Coronary artery (tissue), 2 donors: ENCODE data around the gene SH2B3.
A peak's percentile ranks its signal among the peaks of the same experiment; 100 is the strongest.

Experiments
- DNase-seq: peaks from one replicate; pipeline ENCODE4 v3.0.0-alpha.2; 2017; ENCODE audit warnings: low spot score
- H3K27ac ChIP-seq, 2 donors: fragments of 200-600 bp; sonication (generic); one replicate each; pipeline ENCODE4 v1.5.1; 2016 to 2019
- H3K4me3 ChIP-seq: fragments of 200-600 bp; sonication (generic); 2 replicates; pipeline ENCODE4 v1.5.1; 2016; ENCODE audit warnings: mild to moderate bottlenecking, moderate library complexity
- TF ChIP-seq, protein P1 (sequence below): fragments of 200-600 bp; sonication (generic); IDR thresholded peaks from one replicate; pipeline ENCODE4 v1.5.1; 2019; ENCODE audit warnings: antibody characterized with exemption

SH2B3 gene

DNA sequence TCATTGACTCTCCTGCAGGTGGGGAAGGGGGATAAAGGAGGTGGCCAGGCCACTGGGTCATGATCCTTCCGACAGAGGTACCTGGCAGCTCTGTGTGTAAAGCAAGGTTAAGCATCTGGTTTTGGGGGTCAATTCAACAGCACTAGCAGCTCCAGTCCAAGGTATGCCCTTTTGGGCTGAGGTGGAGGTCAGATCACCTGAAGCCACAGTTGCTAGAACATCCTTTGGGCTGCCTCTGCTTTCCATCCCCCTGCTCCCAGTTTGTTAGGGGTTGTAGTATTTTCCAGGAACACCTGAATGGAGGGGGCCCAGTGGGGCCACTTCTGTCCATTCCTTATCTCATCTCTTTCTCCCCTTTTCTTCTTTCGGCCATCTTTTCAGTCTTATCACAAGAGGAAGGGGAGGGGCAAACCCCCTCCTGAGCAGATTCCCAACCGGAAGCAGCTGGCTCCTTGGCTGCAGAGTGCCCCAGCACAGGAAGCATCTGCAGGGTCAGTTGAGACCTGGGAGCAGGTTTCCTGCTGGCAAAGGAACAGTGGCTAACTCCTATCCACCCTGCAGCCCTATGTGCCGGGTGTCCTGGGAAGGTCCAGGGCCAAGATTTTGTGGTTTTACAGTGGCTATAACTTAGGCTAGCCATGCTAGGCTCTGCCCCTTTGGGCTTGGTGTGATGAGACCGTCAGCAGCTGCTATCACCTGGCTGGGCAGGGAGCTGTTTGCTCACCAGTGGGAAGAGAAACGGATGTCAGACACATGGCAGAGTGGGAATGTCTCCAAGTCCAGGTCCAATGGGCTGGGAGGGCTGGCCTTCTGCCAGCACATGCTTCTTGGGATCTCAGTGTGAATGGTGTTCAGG, 40.2 kb downstream of the SH2B3 start:
- H3K27ac ChIP-seq: peak overlapping the region; percentile 1 to 78
- TF ChIP-seq, protein P1, sequence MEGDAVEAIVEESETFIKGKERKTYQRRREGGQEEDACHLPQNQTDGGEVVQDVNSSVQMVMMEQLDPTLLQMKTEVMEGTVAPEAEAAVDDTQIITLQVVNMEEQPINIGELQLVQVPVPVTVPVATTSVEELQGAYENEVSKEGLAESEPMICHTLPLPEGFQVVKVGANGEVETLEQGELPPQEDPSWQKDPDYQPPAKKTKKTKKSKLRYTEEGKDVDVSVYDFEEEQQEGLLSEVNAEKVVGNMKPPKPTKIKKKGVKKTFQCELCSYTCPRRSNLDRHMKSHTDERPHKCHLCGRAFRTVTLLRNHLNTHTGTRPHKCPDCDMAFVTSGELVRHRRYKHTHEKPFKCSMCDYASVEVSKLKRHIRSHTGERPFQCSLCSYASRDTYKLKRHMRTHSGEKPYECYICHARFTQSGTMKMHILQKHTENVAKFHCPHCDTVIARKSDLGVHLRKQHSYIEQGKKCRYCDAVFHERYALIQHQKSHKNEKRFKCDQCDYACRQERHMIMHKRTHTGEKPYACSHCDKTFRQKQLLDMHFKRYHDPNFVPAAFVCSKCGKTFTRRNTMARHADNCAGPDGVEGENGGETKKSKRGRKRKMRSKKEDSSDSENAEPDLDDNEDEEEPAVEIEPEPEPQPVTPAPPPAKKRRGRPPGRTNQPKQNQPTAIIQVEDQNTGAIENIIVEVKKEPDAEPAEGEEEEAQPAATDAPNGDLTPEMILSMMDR: no peak
- DNase-seq: peak; percentile 71
- peak overlapping the region; percentile 9 for H3K4me3 ChIP-seq

DNA sequence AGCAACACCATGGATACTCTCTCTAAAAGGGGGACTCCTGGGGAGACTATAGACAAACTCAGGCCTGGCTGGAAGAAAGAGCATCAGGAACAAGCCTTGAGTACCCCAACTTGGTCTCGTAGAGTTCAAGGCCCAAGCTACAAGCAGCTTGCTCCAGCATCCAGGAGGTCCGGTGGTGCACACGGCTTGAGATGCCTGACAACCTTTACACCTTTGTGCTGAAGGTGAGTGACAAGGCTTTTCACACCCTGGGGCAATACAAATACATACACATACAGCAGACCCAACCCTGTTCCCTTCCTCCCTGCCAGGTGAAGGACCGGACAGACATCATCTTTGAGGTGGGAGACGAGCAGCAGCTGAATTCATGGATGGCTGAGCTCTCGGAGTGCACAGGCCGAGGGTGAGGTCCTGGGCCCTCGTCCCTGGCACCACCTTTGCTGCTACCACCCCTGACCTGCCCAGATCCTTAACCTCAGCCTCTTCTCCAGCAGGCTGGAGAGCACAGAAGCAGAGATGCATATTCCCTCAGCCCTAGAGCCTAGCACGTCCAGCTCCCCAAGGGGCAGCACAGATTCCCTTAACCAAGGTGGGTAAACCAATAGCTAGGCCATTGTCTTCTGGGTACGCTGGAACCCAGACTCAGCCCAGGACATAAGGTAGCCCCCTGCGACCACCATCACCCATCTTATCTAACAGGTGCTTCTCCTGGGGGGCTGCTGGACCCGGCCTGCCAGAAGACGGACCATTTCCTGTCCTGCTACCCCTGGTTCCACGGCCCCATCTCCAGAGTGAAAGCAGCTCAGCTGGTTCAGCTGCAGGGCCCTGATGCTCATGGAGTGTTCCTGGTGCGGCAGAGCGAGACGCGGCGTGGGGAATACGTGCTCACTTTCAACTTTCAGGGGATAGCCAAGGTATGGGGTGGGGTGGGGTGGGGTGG, 41.2 kb downstream of the SH2B3 start:
- Histone ChIP-seq H3K4me3 (no peak overlapping the region), H3K27ac (peak overlapping the region in 1 of 2 donors; percentile 78)
- TF ChIP-seq, protein P1: no peak
- DNase-seq: peak; percentile 55

DNA sequence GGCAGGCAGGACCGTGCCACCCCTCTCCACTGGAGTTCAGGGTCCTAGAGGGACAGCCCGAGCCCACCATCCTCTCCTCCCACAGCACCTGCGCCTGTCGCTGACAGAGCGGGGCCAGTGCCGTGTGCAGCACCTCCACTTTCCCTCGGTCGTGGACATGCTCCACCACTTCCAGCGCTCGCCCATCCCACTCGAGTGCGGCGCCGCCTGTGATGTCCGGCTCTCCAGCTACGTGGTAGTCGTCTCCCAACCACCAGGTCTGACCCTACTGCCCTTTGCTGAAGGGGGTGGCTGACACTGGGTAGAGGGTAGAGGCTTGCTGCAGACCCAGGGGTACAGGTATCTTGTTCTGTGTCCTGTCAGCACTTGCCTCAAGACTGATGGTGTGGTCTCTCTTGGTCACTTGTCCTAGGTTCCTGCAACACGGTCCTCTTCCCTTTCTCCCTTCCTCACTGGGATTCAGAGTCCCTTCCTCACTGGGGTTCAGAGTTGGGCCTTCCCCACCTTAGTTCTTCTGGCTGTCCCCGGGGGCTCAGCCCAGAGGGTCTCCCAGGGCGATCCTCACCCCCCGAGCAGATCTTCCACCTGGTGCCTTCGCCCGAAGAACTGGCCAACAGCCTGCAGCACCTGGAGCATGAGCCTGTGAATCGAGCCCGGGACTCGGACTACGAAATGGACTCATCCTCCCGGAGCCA, 42.0 kb downstream of the SH2B3 start:
- Histone ChIP-seq H3K4me3 (no peak overlapping the region), H3K27ac (peak overlapping the region in 1 of 2 donors; percentile 24)

DNA sequence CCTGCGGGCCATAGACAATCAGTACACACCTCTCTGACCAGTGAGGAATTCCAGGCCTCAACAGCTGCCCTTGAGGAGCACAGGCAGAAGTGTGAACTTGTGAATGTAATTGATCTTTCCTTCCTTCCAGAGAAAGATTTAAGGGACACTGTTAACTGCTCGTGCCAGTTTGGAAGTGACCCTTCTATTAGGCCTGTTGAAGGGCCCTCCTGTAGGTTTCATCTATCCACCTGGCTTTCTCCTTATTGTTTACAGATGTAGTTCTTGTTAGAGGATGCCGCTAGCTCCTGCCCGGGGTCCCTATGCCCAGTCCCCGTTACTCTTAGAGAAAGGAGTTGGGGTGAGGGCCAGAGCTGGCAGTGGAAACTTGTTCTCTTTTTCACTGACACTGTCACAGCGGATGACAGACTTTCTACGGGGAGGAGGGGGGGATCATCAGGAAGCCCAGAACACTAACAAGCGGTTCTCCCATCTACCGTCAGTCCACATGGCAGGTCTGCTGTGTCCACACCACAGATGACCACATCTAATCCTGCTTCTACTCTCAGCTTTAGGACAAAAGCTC, 42.6 kb downstream of the SH2B3 start:
- peak; percentile 67 for DNase-seq
- TF ChIP-seq, protein P1: no peak

More for the DNA sequence above, 42.0 kb downstream of the SH2B3 start:
- peak; percentile 70 for DNase-seq
- TF ChIP-seq, protein P1: no peak

DNA sequence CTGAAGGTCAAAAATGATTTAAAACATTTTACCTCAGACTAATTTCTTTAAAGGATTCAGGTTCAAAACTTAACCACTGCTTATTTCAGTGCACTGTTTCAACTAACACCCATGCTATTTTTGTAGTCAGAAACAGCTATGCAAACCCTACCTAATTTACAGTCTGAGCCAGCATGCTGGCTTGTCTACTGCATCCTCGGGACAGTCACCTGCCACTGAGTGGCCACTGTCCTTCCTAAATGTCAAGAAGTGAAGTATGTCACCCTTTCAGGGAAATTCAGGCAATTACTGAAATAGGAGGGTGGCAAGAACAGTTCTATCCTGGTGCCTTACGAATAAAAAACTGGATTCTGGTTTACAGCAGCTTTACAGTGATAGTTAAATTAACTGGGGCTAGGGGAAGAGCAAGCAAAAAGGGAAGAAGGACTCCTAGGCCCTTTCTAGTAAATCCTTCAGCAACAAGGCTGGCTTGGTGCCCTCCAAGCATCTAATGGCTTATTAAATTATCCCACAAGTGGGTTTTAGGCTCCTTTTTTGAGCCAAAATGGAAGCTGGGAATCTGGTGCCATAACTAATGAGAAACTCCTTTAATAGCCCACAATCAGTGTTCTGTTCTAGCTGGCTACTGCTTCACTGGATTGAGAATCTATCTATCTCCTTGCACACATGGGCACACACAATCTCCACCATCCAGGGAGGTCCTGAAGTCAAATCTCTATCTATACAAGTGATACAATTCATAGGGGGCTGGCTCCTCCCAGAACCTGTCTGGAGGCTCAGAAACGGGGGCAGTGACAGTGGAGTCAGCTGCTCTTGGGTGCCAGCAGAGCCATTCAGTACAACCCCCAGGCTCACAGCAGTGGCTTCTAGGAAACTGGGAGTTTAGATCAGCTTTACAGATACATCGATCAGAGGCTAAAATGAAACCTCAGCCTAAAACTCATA, 43.4 kb downstream of the SH2B3 start:
- DNase-seq: peak; percentile 22
- TF ChIP-seq, protein P1: no peak
- H3K27ac ChIP-seq: peak overlapping the region in 1 of 2 donors; percentile 12
- H3K4me3 ChIP-seq: no peak overlapping the region

More for the DNA sequence above, 42.6 kb downstream of the SH2B3 start:
- no peak overlapping the region for H3K4me3 ChIP-seq
- H3K27ac ChIP-seq: peak overlapping the region in 1 of 2 donors; percentile 12
